ENCODE data around the gene SMCP.

SMCP gene

DNA sequence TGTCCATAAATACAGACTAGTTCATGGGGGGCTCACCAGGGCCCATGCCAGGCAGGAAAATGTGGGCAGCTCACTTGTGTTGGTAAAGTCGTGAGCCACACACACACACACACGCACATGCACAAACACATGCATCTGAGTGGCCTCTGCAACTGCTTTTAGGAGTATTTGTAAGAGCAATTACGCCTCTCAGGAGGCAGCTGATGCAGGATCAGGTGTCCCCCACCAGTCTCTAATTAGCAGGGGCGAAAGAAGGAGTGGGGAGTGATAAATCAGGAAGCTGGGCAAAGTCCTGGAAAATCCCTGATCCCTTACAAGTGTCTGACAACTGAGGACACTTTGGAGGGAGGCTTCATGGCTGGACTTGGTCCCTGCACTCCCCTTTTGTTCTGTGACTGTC is 24.5 kb downstream of the SMCP start:
- Mint-ChIP-seq H3K4me3 (no peak overlapping the region), H3K9me3 (no peaks in the 10 kb centered on the region), H3K36me3 (ENCODE audit: insufficient read depth) (peaks cover 3% of the 10 kb centered on the region), H3K27ac (no peak overlapping the region), H3K27me3 (peaks cover 34 to 66% of the 10 kb centered on the region in 2 donors), H3K4me1 (ENCODE audit: low read depth in 2 of 2) (no peaks in the 10 kb centered on the region)
- no peak for DNase-seq
- no peak for ATAC-seq (replicated peaks)

DNA sequence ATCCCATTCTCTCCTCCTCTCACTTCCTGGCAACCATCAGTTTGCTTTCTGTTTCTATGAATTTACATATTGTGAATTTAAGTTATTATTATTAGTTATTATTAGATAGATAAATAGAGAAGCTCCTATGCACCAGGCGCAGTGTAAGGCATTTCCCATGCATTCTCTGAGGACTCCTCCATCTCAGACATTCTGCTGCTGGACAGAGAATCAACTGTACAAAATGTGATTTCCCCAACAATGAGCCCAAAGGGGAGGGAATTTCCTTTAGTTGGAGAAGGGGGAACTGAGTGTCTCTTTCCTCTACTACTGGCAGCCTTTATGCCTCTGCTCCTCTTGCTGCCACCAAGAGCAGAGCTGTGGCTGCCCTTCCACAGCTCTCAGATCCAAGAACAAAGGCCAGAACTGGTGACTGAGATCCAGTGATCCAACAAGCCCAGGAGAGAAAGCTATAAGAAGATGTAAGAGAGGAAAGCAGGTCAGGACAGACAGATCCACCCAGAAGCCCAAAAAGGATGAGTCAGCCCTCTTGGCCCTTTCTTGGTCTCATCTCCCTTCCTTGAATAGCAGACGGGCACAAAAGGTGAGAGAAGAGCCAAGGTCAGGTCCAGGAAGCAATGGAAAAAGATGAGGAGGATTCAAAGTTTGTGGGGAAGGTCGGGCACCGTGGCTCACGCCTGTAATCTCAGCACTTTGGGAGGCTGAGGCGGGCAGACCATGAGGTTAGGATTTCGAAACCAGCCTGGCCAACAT is 26.7 kb downstream of the SMCP start:
- Mint-ChIP-seq H3K9me3 (peaks cover under 1 to 3% of the 10 kb centered on the region in 2 donors), H3K4me1 (ENCODE audit: low read depth in 2 of 2) (no peaks in the 10 kb centered on the region), H3K27ac (no peak overlapping the region), H3K4me3 (no peak overlapping the region), H3K27me3 (peaks cover 36 to 80% of the 10 kb centered on the region in 2 donors), H3K36me3 (ENCODE audit: insufficient read depth) (peaks cover 5% of the 10 kb centered on the region)
- DNase-seq (no peak), ATAC-seq (replicated peaks) (no peak)

DNA sequence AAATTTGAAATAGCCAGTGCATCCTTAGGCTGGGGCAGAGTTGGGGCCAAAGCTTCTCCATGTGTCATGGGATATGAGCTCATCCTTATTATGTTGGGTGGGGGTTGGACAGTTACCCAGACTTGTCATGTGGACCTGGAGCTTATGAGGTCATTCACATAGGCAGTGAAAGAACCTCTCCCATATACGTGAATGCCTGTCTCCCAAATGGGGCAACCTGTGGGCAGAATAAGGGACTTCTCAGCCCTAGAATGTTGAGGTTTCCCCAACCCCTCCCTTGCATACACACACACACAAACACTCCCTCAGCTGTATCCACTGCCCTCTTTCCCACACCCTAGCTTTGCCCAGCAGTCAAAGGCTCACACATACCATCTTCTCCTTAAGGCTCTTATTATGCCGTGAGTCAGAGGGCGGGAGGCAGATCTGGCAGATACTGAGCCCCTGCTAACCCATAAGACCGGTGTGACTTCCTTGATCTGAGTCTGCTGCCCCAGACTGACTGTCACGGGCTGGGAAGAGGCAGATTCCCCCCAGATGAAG is 28.0 kb downstream of the SMCP start:
- Mint-ChIP-seq H3K36me3 (ENCODE audit: insufficient read depth) (peaks cover 3% of the 10 kb centered on the region), H3K9me3 (peaks cover 4 to 7% of the 10 kb centered on the region in 2 donors), H3K27me3 (peaks cover 29 to 78% of the 10 kb centered on the region in 2 donors), H3K27ac (peak overlapping the region in 1 of 2 donors; percentile 63), H3K4me1 (ENCODE audit: low read depth in 2 of 2) (no peaks in the 10 kb centered on the region), H3K4me3 (peak overlapping the region; percentile 21 to 28)
- ATAC-seq (replicated peaks): peak; percentile 82
- no peak for DNase-seq

DNA sequence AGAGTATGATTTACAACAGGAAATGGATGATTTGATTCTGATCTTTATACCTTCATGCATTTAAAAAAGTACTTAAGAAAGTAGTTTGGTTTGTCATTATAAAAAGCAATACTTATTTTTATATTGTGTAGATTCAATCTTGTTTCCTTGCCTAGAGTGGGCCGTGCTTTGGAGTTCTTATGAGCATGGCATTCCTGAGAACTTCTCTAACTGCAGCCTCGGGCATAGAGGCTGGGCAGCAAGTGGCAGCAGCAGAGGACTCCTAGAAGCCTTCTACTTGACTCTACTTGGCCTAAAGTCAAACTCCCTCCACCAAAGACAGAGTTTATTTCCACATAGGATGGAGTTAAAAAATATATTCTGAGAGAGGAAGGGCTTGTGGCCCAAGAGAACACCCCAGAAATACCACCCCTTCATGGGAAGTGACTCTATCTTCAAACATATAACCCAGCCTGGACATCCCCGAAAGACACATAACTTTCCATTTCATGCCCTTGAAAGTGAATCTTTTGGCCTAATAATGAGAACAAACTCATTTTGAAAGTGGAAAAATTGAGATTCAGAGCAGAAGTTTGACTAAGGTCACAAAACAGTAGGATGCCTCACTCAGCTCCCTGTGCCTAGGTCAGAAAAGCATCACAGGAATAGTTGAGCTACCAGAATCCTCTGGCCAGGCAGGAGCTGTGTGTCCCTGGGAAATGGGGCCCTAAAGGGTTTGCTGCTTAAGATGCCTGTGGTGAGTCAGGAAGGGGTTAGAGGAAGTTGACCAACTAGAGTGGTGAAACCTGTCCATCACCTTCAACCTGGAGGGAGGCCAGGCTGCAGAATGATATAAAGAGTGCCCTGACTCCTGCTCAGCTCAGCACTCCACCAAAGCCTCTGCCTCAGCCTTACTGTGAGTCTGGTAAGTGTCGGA is 29.8 kb downstream of the SMCP start, which contains the start of gene IVL:
Gene IVL (plus strand): TSS at position 861 of the 916 bp plus-strand sequence. CDS start 1,252 bp downstream, outside the sequence.
- H3K9me3 Mint-ChIP-seq: peaks cover 6 to 7% of the 10 kb centered on the region in 2 donors
- peaks cover 0 to 1% of the 10 kb centered on the region in 2 donors for H3K4me1 Mint-ChIP-seq (ENCODE audit: low read depth in 2 of 2)
- peak within 1 kb of the TSS in 1 of 2 donors; percentile 63 for H3K27ac Mint-ChIP-seq
- peaks cover 28 to 90% of the 10 kb centered on the region in 2 donors for H3K27me3 Mint-ChIP-seq
- ATAC-seq (replicated peaks) (no peak), DNase-seq (no peak)
- H3K4me3 Mint-ChIP-seq: no peak within 1 kb of the TSS
- peaks cover 2% of the 10 kb centered on the region for H3K36me3 Mint-ChIP-seq (ENCODE audit: insufficient read depth)

DNA sequence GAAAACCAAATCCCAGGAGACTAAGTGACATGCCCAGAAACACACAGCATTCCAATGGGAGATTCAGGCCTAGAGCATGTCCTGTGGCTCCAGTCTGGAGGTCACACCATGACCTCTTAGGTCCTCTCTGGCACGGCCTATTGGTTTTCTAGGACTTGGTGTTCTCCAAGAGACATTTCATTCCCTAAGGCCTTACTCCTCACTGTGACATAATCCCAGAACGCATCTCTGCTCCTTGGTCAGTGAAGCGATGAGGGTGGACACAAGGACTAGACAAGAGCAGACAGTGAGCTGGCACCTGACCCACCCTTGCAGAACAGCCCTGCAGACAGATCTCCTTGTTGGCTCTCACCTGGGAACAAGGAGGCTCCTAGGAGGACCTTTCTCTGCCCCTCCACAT is 31.1 kb downstream of the SMCP start:
- ATAC-seq (replicated peaks) (no peak), DNase-seq (no peak)
- no peak overlapping the region for H3K27ac Mint-ChIP-seq
- H3K4me1 Mint-ChIP-seq (ENCODE audit: low read depth in 2 of 2): peaks cover 0 to 1% of the 10 kb centered on the region in 2 donors
- peaks cover 2% of the 10 kb centered on the region for H3K36me3 Mint-ChIP-seq (ENCODE audit: insufficient read depth)
- no peak overlapping the region for H3K4me3 Mint-ChIP-seq
- H3K9me3 Mint-ChIP-seq: peaks cover 6 to 7% of the 10 kb centered on the region in 2 donors
- peaks cover 28 to 84% of the 10 kb centered on the region in 2 donors for H3K27me3 Mint-ChIP-seq

DNA sequence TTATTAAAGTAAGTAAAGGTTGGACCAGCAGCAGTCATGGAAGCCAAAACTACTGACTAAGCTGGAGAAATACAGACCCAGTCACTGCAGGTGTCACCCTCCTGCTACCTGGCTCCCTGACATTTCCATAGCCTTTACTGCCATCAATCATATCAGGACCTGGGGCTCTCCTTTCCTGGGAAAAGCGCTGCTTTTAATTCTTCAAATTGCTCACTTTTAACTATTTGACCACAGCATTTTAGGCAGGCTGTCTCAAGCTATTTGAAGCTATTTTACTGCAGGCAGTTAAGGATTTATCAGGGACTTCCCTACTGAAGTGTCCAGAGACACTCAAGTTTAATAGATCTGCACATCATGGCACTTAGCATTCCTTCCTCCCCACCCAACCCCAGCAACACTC is 34.3 kb downstream of the SMCP start:
- DNase-seq: no peak
- ATAC-seq (replicated peaks): no peak
- H3K27me3 Mint-ChIP-seq: peaks cover 23 to 74% of the 10 kb centered on the region in 2 donors
- peaks cover 2% of the 10 kb centered on the region for H3K36me3 Mint-ChIP-seq (ENCODE audit: insufficient read depth)
- H3K27ac Mint-ChIP-seq: no peak overlapping the region
- H3K4me3 Mint-ChIP-seq: peak overlapping the region; percentile 37 to 48
- H3K4me1 Mint-ChIP-seq (ENCODE audit: low read depth in 2 of 2): peaks cover 0 to 1% of the 10 kb centered on the region in 2 donors
- H3K9me3 Mint-ChIP-seq: peaks cover 6 to 7% of the 10 kb centered on the region in 2 donors

DNA sequence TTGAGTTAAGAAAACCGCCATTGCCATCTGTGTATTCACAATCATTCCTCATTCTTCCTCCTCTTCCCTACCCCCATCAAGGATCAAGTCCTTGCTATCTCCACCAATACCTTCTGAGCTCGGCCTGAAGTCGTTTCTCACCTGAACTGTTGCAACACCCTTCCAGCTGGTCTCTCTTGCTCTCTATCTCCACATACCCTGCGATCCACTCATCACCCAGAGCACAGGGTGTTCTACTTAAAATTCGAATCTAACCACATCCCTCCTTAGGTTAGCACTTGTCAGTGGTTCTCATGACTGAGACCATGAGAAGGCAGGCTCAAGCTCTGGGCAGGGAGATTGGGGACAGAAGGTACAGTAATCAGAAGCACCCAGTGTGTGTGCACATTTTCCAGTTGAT is 34.8 kb downstream of the SMCP start:
- H3K36me3 Mint-ChIP-seq (ENCODE audit: insufficient read depth): peaks cover 2% of the 10 kb centered on the region
- DNase-seq: no peak
- H3K27ac Mint-ChIP-seq: no peak overlapping the region
- H3K4me1 Mint-ChIP-seq (ENCODE audit: low read depth in 2 of 2): peaks cover 0 to 1% of the 10 kb centered on the region in 2 donors
- H3K9me3 Mint-ChIP-seq: peaks cover 6 to 7% of the 10 kb centered on the region in 2 donors
- H3K4me3 Mint-ChIP-seq: peak overlapping the region; percentile 37 to 48
- H3K27me3 Mint-ChIP-seq: peaks cover 22 to 69% of the 10 kb centered on the region in 2 donors
- ATAC-seq (replicated peaks): peak; percentile 71

DNA sequence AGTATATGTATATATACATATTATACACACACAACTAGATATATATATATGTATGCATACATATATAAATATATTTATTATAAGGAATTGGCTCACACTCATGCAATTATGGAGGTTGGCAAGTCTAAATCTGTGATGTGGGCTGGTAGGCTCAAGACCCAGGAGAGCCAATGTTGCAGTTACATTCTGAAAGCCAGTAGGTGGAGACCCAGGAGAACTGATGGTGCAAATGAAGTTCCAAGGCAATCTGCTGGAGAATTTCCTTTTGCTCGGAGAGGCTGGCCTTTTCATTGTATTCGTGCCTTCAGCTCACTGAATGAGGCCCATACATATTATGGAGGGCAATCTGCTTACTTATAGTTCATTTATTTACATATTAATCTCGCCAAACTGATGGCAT is 39.7 kb downstream of the SMCP start:
- H3K27ac Mint-ChIP-seq: no peak overlapping the region
- H3K36me3 Mint-ChIP-seq (ENCODE audit: insufficient read depth): no peaks in the 10 kb centered on the region
- DNase-seq (no peak), ATAC-seq (replicated peaks) (no peak)
- no peak overlapping the region for H3K4me3 Mint-ChIP-seq
- H3K9me3 Mint-ChIP-seq: no peaks in the 10 kb centered on the region
- H3K4me1 Mint-ChIP-seq (ENCODE audit: low read depth in 2 of 2): peaks cover 0 to under 1% of the 10 kb centered on the region in 2 donors
- H3K27me3 Mint-ChIP-seq: peaks cover 26 to 47% of the 10 kb centered on the region in 2 donors

DNA sequence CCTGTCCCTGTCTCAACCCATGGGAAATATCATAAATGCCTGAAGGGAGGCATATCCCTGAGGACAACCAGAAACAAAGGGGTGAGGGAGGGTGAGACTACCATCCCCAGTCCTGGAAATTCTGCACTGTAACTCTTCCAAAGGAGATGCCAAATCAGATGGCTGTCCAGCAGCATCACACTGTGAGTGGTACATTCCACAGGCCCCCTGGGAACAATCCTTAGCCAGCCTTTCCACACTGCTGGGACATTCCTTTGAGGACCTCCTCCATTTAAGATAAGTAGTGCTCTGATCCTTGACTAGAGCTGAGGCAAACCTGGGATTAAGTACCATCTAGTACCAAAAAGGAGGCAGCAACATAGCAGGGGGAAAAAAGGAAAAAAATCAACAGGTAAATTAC is 40.9 kb downstream of the SMCP start:
- H3K4me1 Mint-ChIP-seq (ENCODE audit: low read depth in 2 of 2): no peaks in the 10 kb centered on the region
- H3K36me3 Mint-ChIP-seq (ENCODE audit: insufficient read depth): no peaks in the 10 kb centered on the region
- ATAC-seq (replicated peaks) (no peak), DNase-seq (no peak)
- H3K9me3 Mint-ChIP-seq: no peaks in the 10 kb centered on the region
- H3K27ac Mint-ChIP-seq: no peak overlapping the region
- no peak overlapping the region for H3K4me3 Mint-ChIP-seq
- peaks cover 26 to 43% of the 10 kb centered on the region in 2 donors for H3K27me3 Mint-ChIP-seq

DNA sequence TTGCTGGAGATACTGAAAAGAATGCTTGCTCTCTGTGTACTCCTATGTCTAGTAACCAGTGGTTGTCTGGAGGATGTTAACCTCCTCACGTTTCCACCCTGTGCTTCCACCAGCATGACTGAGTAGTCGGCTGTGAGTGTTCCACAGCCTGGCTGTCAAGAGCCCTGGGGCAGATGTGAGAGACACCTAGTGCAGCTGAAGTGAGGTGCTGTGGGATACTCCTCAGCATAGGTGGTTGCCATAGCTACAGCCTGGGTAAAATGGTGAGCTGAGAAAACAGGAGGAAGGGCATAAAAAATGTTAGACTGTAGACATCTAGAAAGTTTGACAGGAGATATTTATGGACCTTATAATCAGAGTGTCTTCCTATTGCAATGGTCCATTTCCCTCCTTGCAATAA is 46.1 kb downstream of the SMCP start:
- Mint-ChIP-seq H3K4me1 (ENCODE audit: low read depth in 2 of 2) (no peaks in the 10 kb centered on the region), H3K27me3 (peaks cover 8 to 44% of the 10 kb centered on the region in 2 donors), H3K4me3 (no peak overlapping the region), H3K9me3 (no peaks in the 10 kb centered on the region), H3K36me3 (ENCODE audit: insufficient read depth) (no peaks in the 10 kb centered on the region), H3K27ac (no peak overlapping the region)
- ATAC-seq (replicated peaks) (no peak), DNase-seq (no peak)

DNA sequence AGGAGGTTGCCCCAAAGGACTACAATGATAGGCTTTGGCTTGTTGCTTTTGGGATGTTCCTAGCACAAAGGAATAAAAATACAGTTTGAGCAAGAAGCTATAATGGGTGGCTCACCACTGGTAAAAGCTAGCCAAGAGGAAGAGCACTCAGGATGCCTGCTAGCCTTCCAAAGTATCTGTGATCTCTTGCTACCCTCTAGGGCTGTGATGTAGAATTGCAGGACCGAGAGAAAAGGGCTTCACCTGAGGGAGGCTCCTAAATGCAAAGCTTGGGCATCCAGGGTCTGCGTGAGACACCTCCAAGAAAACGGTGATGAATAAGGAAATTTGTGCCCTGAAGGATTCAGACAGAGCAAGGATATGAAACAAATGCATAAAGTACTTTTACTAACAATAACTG is 48.0 kb downstream of the SMCP start:
- no peaks in the 10 kb centered on the region for H3K36me3 Mint-ChIP-seq (ENCODE audit: insufficient read depth)
- no peaks in the 10 kb centered on the region for H3K9me3 Mint-ChIP-seq
- no peaks in the 10 kb centered on the region for H3K4me1 Mint-ChIP-seq (ENCODE audit: low read depth in 2 of 2)
- no peak for ATAC-seq (replicated peaks)
- H3K27ac Mint-ChIP-seq: no peak overlapping the region
- DNase-seq: no peak
- peaks cover 8 to 43% of the 10 kb centered on the region in 2 donors for H3K27me3 Mint-ChIP-seq
- H3K4me3 Mint-ChIP-seq: no peak overlapping the region

DNA sequence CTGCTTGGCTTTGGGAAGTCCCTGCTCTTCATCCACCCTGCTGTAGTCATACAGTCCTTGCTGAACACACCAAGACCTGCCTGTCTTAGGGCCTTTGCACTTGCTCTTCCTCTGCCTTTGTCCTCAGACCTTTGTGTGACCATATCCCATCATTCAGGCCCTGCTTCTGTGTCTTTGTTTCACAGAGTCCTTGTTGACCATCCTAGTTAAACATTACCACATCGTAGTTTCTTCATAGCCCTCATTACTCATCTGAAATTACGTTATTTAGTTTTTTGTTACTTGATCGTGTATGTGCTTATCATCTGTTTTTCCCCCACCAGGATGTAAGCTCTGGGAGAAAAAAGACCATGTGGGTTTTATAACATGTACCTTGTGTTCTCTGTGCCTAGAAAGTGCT is 50.5 kb downstream of the SMCP start:
- peaks cover 0 to 25% of the 10 kb centered on the region in 2 donors for H3K27me3 Mint-ChIP-seq
- DNase-seq (no peak), ATAC-seq (replicated peaks) (no peak)
- H3K27ac Mint-ChIP-seq: no peak overlapping the region
- H3K9me3 Mint-ChIP-seq: no peaks in the 10 kb centered on the region
- no peaks in the 10 kb centered on the region for H3K36me3 Mint-ChIP-seq (ENCODE audit: insufficient read depth)
- H3K4me3 Mint-ChIP-seq: no peak overlapping the region
- H3K4me1 Mint-ChIP-seq (ENCODE audit: low read depth in 2 of 2): no peaks in the 10 kb centered on the region

DNA sequence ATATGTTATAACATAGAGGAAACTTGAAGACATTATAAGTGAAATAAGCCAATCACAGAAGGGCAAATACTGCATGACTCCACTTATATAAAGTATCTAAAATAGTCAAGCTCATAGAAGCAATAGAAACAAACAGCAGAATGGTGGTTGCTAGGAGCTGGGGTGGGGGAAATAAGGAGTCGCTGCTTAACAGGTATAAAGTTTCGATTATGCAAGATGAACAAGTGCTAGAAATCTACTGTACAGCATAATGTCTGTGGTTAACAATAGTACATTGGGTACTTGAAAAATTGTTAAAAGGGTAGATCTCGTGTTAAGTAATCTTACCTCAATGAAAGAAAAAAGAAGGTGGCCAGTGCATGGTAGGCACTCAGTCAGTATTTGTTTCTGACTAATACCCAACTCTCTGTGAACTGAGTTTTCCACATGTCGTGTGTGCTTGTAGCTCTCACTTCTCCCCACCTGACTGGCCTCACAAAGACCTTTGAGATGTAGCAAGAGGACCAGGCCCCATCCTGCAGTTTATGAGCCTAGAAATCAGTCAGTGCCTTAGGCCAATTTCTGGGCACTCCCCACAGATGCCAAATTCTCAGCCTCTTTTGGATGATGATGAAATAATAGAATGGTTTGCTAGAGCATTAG is 54.2 kb downstream of the SMCP start:
- ATAC-seq (replicated peaks) (no peak), DNase-seq (no peak)
- no peaks in the 10 kb centered on the region for H3K36me3 Mint-ChIP-seq (ENCODE audit: insufficient read depth)
- no peak overlapping the region for H3K27ac Mint-ChIP-seq
- H3K4me1 Mint-ChIP-seq (ENCODE audit: low read depth in 2 of 2): no peaks in the 10 kb centered on the region
- peaks cover 0 to 31% of the 10 kb centered on the region in 2 donors for H3K27me3 Mint-ChIP-seq
- no peak overlapping the region for H3K4me3 Mint-ChIP-seq
- H3K9me3 Mint-ChIP-seq: peaks cover 0 to 1% of the 10 kb centered on the region in 2 donors
